ENCODE measurements around the gene SORCS3. TPM values are rescaled to one million over a fixed set of nuclear protein-coding genes. Genes with fewer than 3 reads are reported as not detected.

The SORCS3 gene
- total and polyA plus RNA-seq, 7 donors: 0.15 to 1.1 (median 0.33) TPM; not detected in 2

GRCh38 chr10:105188737-105189462, 547.8 kb downstream of the SORCS3 start:
- TF ChIP-seq CTCF (IDR thresholded peaks at IDR 0.05): no peak
- no peak for TF ChIP-seq EP300 (IDR thresholded peaks at IDR 0.05)
- no peaks in the 10 kb centered on the region for H3K36me3 ChIP-seq
- WGBS, 2 donors: 58 to 71% methylated on average over 6 of the region's 6 CpGs
- intact Hi-C loops (cut with DNase I): no loop called here
- H3K27ac ChIP-seq: no peak overlapping the region
- H3K9me3 ChIP-seq: no peaks in the 10 kb centered on the region
- DNase-seq: no peak
- H3K4me1 ChIP-seq: no peaks in the 10 kb centered on the region
- H3K27me3 ChIP-seq: no peaks in the 10 kb centered on the region
- no peak overlapping the region for H3K4me3 ChIP-seq

GRCh38 chr10:105189463-105189800, 548.3 kb downstream of the SORCS3 start:
- intact Hi-C loops (cut with DNase I): no loop called here
- H3K36me3 ChIP-seq: no peaks in the 10 kb centered on the region
- H3K27me3 ChIP-seq: no peaks in the 10 kb centered on the region
- WGBS, 2 donors: 90 to 92% methylated on average over 2 of the region's 2 CpGs
- no peaks in the 10 kb centered on the region for H3K9me3 ChIP-seq
- no peak for DNase-seq
- H3K27ac ChIP-seq: no peak overlapping the region
- TF ChIP-seq POLR2AphosphoS5 (IDR thresholded peaks at IDR 0.05) (no peak), EP300 (IDR thresholded peaks at IDR 0.05) (no peak), CTCF (IDR thresholded peaks at IDR 0.05) (no peak), POLR2A (IDR thresholded peaks at IDR 0.05) (no peak)
- no peaks in the 10 kb centered on the region for H3K4me1 ChIP-seq
- no peak overlapping the region for H3K4me3 ChIP-seq

- 89 to 90% methylated on average over 4 of the region's 4 CpGs for WGBS, 2 donors
- H3K27ac ChIP-seq: no peak overlapping the region
- H3K9me3 ChIP-seq: no peaks in the 10 kb centered on the region
- no peaks in the 10 kb centered on the region for H3K4me1 ChIP-seq
- intact Hi-C loops (cut with DNase I): no loop called here
- no peak overlapping the region for H3K4me3 ChIP-seq
- TF ChIP-seq EP300 (IDR thresholded peaks at IDR 0.05): no peak
- no peak for TF ChIP-seq POLR2A (IDR thresholded peaks at IDR 0.05)
- TF ChIP-seq POLR2AphosphoS5 (IDR thresholded peaks at IDR 0.05): no peak
- TF ChIP-seq CTCF (IDR thresholded peaks at IDR 0.05): no peak
- H3K36me3 ChIP-seq: no peaks in the 10 kb centered on the region
- H3K27me3 ChIP-seq: no peaks in the 10 kb centered on the region
- DNase-seq: no peak
Observed at GRCh38 chr10:105192146-105192545, 551.1 kb downstream of the SORCS3 start.

- H3K27me3 ChIP-seq: no peaks in the 10 kb centered on the region
- no peaks in the 10 kb centered on the region for H3K4me1 ChIP-seq
- intact Hi-C loops (cut with DNase I): no loop called here
- no peak for TF ChIP-seq POLR2A (IDR thresholded peaks at IDR 0.05)
- TF ChIP-seq POLR2AphosphoS5 (IDR thresholded peaks at IDR 0.05): no peak
- no peak for TF ChIP-seq EP300 (IDR thresholded peaks at IDR 0.05)
- no peak for TF ChIP-seq CTCF (IDR thresholded peaks at IDR 0.05)
- H3K36me3 ChIP-seq: no peaks in the 10 kb centered on the region
- H3K4me3 ChIP-seq: no peak overlapping the region
- H3K27ac ChIP-seq: no peak overlapping the region
- no peak for DNase-seq
- WGBS, 2 donors: 90 to 94% methylated on average over 2 of the region's 2 CpGs
- H3K9me3 ChIP-seq: no peaks in the 10 kb centered on the region
Observed at GRCh38 chr10:105192861-105193260, 551.8 kb downstream of the SORCS3 start.

GRCh38 chr10:105195831-105196230, 554.7 kb downstream of the SORCS3 start:
- no peaks in the 10 kb centered on the region for H3K27me3 ChIP-seq
- no peaks in the 10 kb centered on the region for H3K4me1 ChIP-seq
- no peaks in the 10 kb centered on the region for H3K36me3 ChIP-seq
- no peak overlapping the region for H3K27ac ChIP-seq
- no peak overlapping the region for H3K4me3 ChIP-seq
- 25 to 67% methylated on average over 4 of the region's 4 CpGs for WGBS, 2 donors
- intact Hi-C loops (cut with DNase I): no loop called here
- no peaks in the 10 kb centered on the region for H3K9me3 ChIP-seq
- TF ChIP-seq EP300 (IDR thresholded peaks at IDR 0.05): no peak
- no peak for TF ChIP-seq CTCF (IDR thresholded peaks at IDR 0.05)
- no peak for TF ChIP-seq POLR2AphosphoS5 (IDR thresholded peaks at IDR 0.05)
- TF ChIP-seq POLR2A (IDR thresholded peaks at IDR 0.05): no peak
- DNase-seq: no peak

Measured in sigmoid colon (tissue), 7 donors.